Mammary epithelial cell (primary cell): ENCODE data around the gene PSEN1.

Source experiments
- CTCF ChIP-seq, 2 donors: IDR thresholded peaks in 1 of 2; conservative IDR thresholded peaks in 1 of 2; 2 replicates each; pipeline ENCODE4 v1.5.1; 2011 to 2012; ENCODE audit warnings: inconsistent platforms in 2 of 2, low read length in 2 of 2, mild to moderate bottlenecking in 2 of 2, control low read depth in 1 of 2, low read depth in 1 of 2; ENCODE audit not compliant: insufficient read depth in 1 of 2; ENCODE audit errors: extremely low read depth in 1 of 2
- EZH2 ChIP-seq: IDR thresholded peaks from 2 replicates; pipeline ENCODE4 v1.6.1; 2012; ENCODE audit warnings: low read length, inconsistent platforms, borderline replicate concordance

GRCh38 chr14:73249564-73250316, 113.4 kb downstream of the PSEN1 start:
- no peak for TF ChIP-seq CTCF (conservative IDR thresholded peaks at IDR 0.05 in 1 of 2, IDR thresholded peaks at IDR 0.05 in 1 of 2; ENCODE audit: extremely low read depth in 1 of 2, insufficient read depth in 1 of 2, low read depth in 1 of 2, low read length in 2 of 2)
- no peak for TF ChIP-seq EZH2
